PC-3 (cell line): ENCODE measurements around the gene MB. TPM values are rescaled to one million over a fixed set of nuclear protein-coding genes. Genes with fewer than 3 reads are reported as not detected.

Experiments
- ATAC-seq: fragments of 200-7000 bp; cut with Tn5 transposase; 2 replicates; pipeline ENCODE4 v1.9.1; 2020; ENCODE audit warnings: mild to moderate bottlenecking, moderate library complexity
- BruUV-seq: library from RNA; stranded (reverse); fragments of 400-500 nt; replicated peaks from 2 replicates; lab custom pipeline; 2021; lab: Mats Ljungman, UMichigan
- CTCF ChIA-PET: fragments of 300-600 bp; sonication (Branson Sonifier 250); formaldehyde crosslinking; loops from one replicate; lab custom pipeline; 2022; ENCODE audit warnings: antibody characterized with exemption; lab: Charles Lee
- POLR2A ChIA-PET: fragments of 300-600 bp; sonication (Branson Sonifier 250); formaldehyde crosslinking; loops from one replicate; lab custom pipeline; 2022; ENCODE audit warnings: antibody characterized with exemption; ENCODE audit not compliant: unreplicated experiment; lab: Charles Lee
- DNase-seq: peaks from one replicate; pipeline ENCODE4 v3.0.0-alpha.2; 2015
- H2AFZ ChIP-seq: fragments of 300-600 bp; sonication (generic); 2 replicates; pipeline ENCODE4 v1.6.0; 2016; ENCODE audit warnings: antibody characterized with exemption, low read length
- H3F3A ChIP-seq: fragments of 300-600 bp; sonication (generic); one replicate; pipeline ENCODE4 v1.6.0; 2017; ENCODE audit warnings: antibody characterized with exemption, low read length, control low read depth, mild to moderate bottlenecking; ENCODE audit not compliant: unreplicated experiment
- H3K27ac ChIP-seq: fragments of 300-600 bp; sonication (generic); 2 replicates; pipeline ENCODE4 v1.5.1; 2016; ENCODE audit warnings: mild to moderate bottlenecking, low read length
- H3K27me3 ChIP-seq: fragments of 300-600 bp; sonication (generic); 2 replicates; pipeline ENCODE4 v1.6.1; 2016; ENCODE audit warnings: low read length, mixed read lengths
- H3K36me3 ChIP-seq: fragments of 300-600 bp; sonication (generic); 2 replicates; pipeline ENCODE4 v1.6.1; 2016; ENCODE audit warnings: low read depth, mixed run types, low read length, mixed read lengths
- H3K4me1 ChIP-seq: fragments of 300-600 bp; sonication (generic); 2 replicates; pipeline ENCODE4 v1.5.1; 2016; ENCODE audit warnings: low read length; ENCODE audit not compliant: insufficient read depth
- H3K4me2 ChIP-seq: fragments of 300-600 bp; sonication (generic); 2 replicates; pipeline ENCODE4 v1.6.0; 2016; ENCODE audit warnings: low read length
- H3K4me3 ChIP-seq: fragments of 300-600 bp; sonication (generic); 2 replicates; pipeline ENCODE4 v1.5.1; 2016; ENCODE audit warnings: mild to moderate bottlenecking, low read length, mixed read lengths
- H3K79me2 ChIP-seq: fragments of 300-600 bp; sonication (generic); 2 replicates; pipeline ENCODE4 v1.6.1; 2017; ENCODE audit warnings: low read length, mixed read lengths
- H3K9ac ChIP-seq: fragments of 300-600 bp; sonication (generic); 2 replicates; pipeline ENCODE4 v1.6.0; 2016; ENCODE audit warnings: mild to moderate bottlenecking, low read length
- H3K9me2 ChIP-seq: fragments of 300-600 bp; sonication (generic); replicated peaks from 2 replicates; pipeline ENCODE4 v1.6.1; 2016; ENCODE audit warnings: mixed run types, low read length, mixed read lengths
- H3K9me3 ChIP-seq: fragments of 300-600 bp; sonication (generic); 2 replicates; pipeline ENCODE4 v1.6.1; 2016; ENCODE audit warnings: low read length, mixed read lengths
- H4K20me1 ChIP-seq: fragments of 300-600 bp; sonication (generic); 2 replicates; pipeline ENCODE4 v1.6.1; 2016; ENCODE audit warnings: low read length, mixed read lengths
- CTCF ChIP-seq: fragments of 300-600 bp; sonication (generic); conservative IDR thresholded peaks from 2 replicates; pipeline ENCODE4 v1.5.1; 2017; ENCODE audit warnings: antibody characterized with exemption, low read depth, mild to moderate bottlenecking, low read length
- EZH2 ChIP-seq: fragments of 300-600 bp; sonication (generic); IDR thresholded peaks from one replicate; pipeline ENCODE4 v1.6.1; 2017; ENCODE audit warnings: antibody characterized with exemption, mild to moderate bottlenecking, low read length; ENCODE audit not compliant: unreplicated experiment
- EZH2phosphoT487 ChIP-seq: fragments of 300-600 bp; sonication (generic); IDR thresholded peaks from 2 replicates; pipeline ENCODE4 v1.6.1; 2018; ENCODE audit warnings: mild to moderate bottlenecking, antibody characterized with exemption, low read length, borderline replicate concordance
- intact Hi-C: fragments of 100-400 bp; cut with micrococcal nuclease; formaldehyde crosslinking; loops from 2 replicates; pipeline ENCODE4 v1.9.0; 2023
- total RNA-seq: library from RNA; depleted of rRNA; stranded (reverse); fragments of >200 nt; gene quantifications from 2 replicates; pipeline ENCODE4 v1.2.3, GENCODE V29; 2014

MB gene
- total RNA-seq, 1 experiment from 2014 or later = 14.6 TPM

- peak; percentile 92 for ATAC-seq
- ChIA-PET CTCF (interaction anchor here (0.7 to 0.8 kb wide), 2 partner anchors 251 to 476 kb away, joined by 3 read pairs; no protein-coding TSS in a partner anchor), POLR2A (no interaction called here)
- Histone ChIP-seq H3K27ac (peak overlapping the region; percentile 70), H3K4me1 (peaks cover 42% of the 10 kb centered on the region), H4K20me1 (no peaks in the 10 kb centered on the region), H3K9ac (no peak overlapping the region), H3K27me3 (no peaks in the 10 kb centered on the region), H3K4me2 (peak overlapping the region; percentile 48; the same call in 1 of the 2 replicates), H3K36me3 (no peaks in the 10 kb centered on the region), H3K9me2 (no peaks in the 10 kb centered on the region), H3K4me3 (no peak overlapping the region), H2AFZ (no peak overlapping the region), H3F3A (no peaks in the 10 kb centered on the region), H3K79me2 (no peaks in the 10 kb centered on the region), H3K9me3 (no peaks in the 10 kb centered on the region)
- TF ChIP-seq EZH2 (no peak), EZH2phosphoT487 (no peak), CTCF (0 out of 2 replicates have a peak, but pooled peaks have one; percentile 12)
- intact Hi-C loops = loop anchor here (2.0 kb wide), 1 partner anchor 34 kb away; no protein-coding TSS in a partner anchor
- no TSS peak for BruUV-seq
- peak; percentile 95 for DNase-seq
These were observed 27.9 kb downstream of the MB start for GRCh38 chr22:35589071-35589755.

GRCh38 chr22:35587896-35588295, 29.2 kb downstream of the MB start:
- Histone ChIP-seq H4K20me1 (no peaks in the 10 kb centered on the region), H3K79me2 (no peaks in the 10 kb centered on the region), H3K9me2 (no peaks in the 10 kb centered on the region), H3K27ac (peak overlapping the region; percentile 70), H2AFZ (no peak overlapping the region), H3K4me3 (no peak overlapping the region), H3K27me3 (no peaks in the 10 kb centered on the region), H3K4me2 (peak overlapping the region; percentile 48), H3K36me3 (no peaks in the 10 kb centered on the region; the same call in 1 of the 2 replicates), H3K9me3 (no peaks in the 10 kb centered on the region), H3F3A (no peaks in the 10 kb centered on the region), H3K4me1 (peaks cover 45% of the 10 kb centered on the region), H3K9ac (no peak overlapping the region)
- intact Hi-C loops = loop anchor here (2.0 kb wide), 1 partner anchor 35 kb away; no protein-coding TSS in a partner anchor
- DNase-seq (no peak), ATAC-seq (no peak)
- BruUV-seq = no TSS peak
- ChIA-PET POLR2A (no interaction called here), CTCF (no interaction called here)
- TF ChIP-seq EZH2 (no peak), CTCF (no peak), EZH2phosphoT487 (no peak)

- Histone ChIP-seq H3K9me2 (no peaks in the 10 kb centered on the region), H3K36me3 (no peaks in the 10 kb centered on the region; the same call in 1 of the 2 replicates), H3K9me3 (no peaks in the 10 kb centered on the region), H3K9ac (no peak overlapping the region), H3K4me2 (peak overlapping the region; percentile 48), H4K20me1 (no peaks in the 10 kb centered on the region), H3F3A (no peaks in the 10 kb centered on the region), H3K79me2 (no peaks in the 10 kb centered on the region), H3K27me3 (no peaks in the 10 kb centered on the region), H2AFZ (no peak overlapping the region), H3K4me3 (no peak overlapping the region), H3K27ac (peak overlapping the region; percentile 70), H3K4me1 (peaks cover 42% of the 10 kb centered on the region)
- DNase-seq (peak; percentile 71), ATAC-seq (no peak)
- POLR2A ChIA-PET = no interaction called here
- intact Hi-C loops = no loop called here
- BruUV-seq = no TSS peak
- TF ChIP-seq EZH2 (no peak), CTCF (no peak), EZH2phosphoT487 (no peak)
- CTCF ChIA-PET = no interaction called here
These were observed 29.7 kb downstream of the MB start for GRCh38 chr22:35587447-35587870.
